Stimulated activated CD4-positive, alpha-beta T cell treated with anti-CD3 and anti-CD28 coated beads, Interleukin-12 subunit alpha, Interleukin-12 subunit beta, amount 100 ng/mL, for 4 hours (primary cell): ENCODE results near the gene PLCL1.

Source experiments
- DNase-seq: peaks from one replicate; pipeline ENCODE4 v3.0.0-alpha.2; 2020

Gene PLCL1

GRCh38 chr2:197964720-197965119 is 160.3 kb downstream of the PLCL1 start:
- DNase-seq = no peak

GRCh38 chr2:197965756-197966155 is 161.4 kb downstream of the PLCL1 start:
- no peak for DNase-seq

- DNase-seq = no peak
Measured at GRCh38 chr2:197969391-197969893, 165.0 kb downstream of the PLCL1 start.

GRCh38 chr2:197972061-197972460 is 167.7 kb downstream of the PLCL1 start:
- DNase-seq = no peak

- DNase-seq = no peak
Measured at GRCh38 chr2:197972587-197972986, 168.2 kb downstream of the PLCL1 start.

- no peak for DNase-seq
Measured at GRCh38 chr2:197973772-197974171, 169.4 kb downstream of the PLCL1 start.

GRCh38 chr2:197975931-197976519 is 171.6 kb downstream of the PLCL1 start:
- DNase-seq = no peak

- no peak for DNase-seq
Measured at GRCh38 chr2:197978971-197979370, 174.6 kb downstream of the PLCL1 start.

GRCh38 chr2:197982565-197982964 is 178.2 kb downstream of the PLCL1 start:
- no peak for DNase-seq

GRCh38 chr2:197985029-197985638 is 180.7 kb downstream of the PLCL1 start:
- DNase-seq = no peak

GRCh38 chr2:197986977-197987376 is 182.6 kb downstream of the PLCL1 start:
- no peak for DNase-seq

GRCh38 chr2:197990356-197990755 is 186.0 kb downstream of the PLCL1 start:
- no peak for DNase-seq

- DNase-seq = no peak
Measured at GRCh38 chr2:197992482-197993133, 188.2 kb downstream of the PLCL1 start.

- DNase-seq = no peak
Measured at GRCh38 chr2:197993363-197993762, 189.0 kb downstream of the PLCL1 start.

GRCh38 chr2:197993830-197994229 is 189.4 kb downstream of the PLCL1 start:
- DNase-seq = no peak

- DNase-seq = no peak
Measured at GRCh38 chr2:197994751-197995150, 190.4 kb downstream of the PLCL1 start.

GRCh38 chr2:197996583-197996982 is 192.2 kb downstream of the PLCL1 start:
- DNase-seq = no peak

- DNase-seq = no peak
Measured at GRCh38 chr2:197997083-197997541, 192.7 kb downstream of the PLCL1 start.

GRCh38 chr2:197998702-197999101 is 194.3 kb downstream of the PLCL1 start:
- no peak for DNase-seq

- DNase-seq = no peak
Measured at GRCh38 chr2:198000417-198000816, 196.0 kb downstream of the PLCL1 start.

GRCh38 chr2:198004173-198004572 is 199.8 kb downstream of the PLCL1 start:
- no peak for DNase-seq

- DNase-seq = peak; percentile 16
Measured at GRCh38 chr2:198004921-198005829, 200.8 kb downstream of the PLCL1 start.

GRCh38 chr2:198006733-198007132 is 202.3 kb downstream of the PLCL1 start:
- no peak for DNase-seq
